ENCODE measurements around the gene MICAL2.

Gene MICAL2

DNA sequence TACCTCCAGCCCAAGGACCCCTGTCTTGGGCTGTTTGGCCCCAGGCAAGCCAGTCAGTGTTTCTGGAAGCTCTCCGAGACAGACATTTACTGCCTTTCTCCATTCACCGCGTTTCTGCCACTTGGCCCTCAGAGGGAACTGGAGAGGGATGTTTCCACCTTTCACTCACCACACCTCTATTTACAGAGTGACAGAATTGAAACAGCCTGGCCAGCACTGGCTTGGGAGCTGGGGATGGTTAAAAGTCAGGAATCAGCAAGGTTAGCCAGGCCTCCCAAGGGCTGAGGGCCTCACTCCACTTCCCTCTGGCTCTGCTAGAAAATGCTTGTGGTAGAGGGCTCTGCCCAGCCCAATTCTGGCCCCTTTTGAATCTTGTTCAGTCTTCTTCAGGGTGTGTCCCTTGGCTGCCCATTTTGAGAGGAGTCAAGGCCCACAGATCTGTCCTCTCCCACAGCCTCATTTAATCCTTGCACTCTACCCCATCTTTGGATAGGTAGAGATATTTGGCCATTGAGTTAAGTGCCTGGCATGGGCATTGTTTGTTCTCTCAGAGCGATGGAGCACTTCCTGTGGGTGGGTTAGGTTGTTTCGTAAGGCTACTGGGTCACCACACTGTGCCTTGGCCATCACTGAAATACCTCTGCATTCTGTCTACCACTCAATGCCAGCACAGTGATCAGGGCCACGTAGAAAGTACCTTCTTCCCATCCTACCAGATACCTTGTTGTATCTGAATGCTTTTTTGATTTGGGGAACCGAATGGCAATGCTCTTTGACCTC is 119.2 kb downstream of the MICAL2 start:
- DNase-seq (ENCODE audit: low read depth, low spot score): no peak

DNA sequence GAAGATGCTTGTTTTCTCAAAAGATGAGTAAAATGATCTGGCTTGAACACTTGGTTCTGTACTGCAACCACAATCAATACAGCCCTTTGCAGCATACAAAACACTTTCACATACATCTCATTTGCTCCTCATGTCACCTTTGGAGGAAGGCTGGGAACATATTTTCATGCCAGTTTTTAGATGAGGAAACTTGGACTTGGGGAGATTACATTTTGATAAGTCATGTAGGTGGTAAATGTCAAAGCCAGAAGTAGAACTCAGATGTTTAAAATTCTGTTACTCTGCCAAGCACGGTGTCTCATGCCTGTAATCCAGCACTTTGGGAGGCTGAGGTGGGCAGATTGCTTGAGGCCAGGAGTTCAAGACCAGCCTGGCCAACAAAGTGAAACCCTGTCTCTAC is 121.8 kb downstream of the MICAL2 start:
- no peak for DNase-seq (ENCODE audit: low read depth, low spot score)

DNA sequence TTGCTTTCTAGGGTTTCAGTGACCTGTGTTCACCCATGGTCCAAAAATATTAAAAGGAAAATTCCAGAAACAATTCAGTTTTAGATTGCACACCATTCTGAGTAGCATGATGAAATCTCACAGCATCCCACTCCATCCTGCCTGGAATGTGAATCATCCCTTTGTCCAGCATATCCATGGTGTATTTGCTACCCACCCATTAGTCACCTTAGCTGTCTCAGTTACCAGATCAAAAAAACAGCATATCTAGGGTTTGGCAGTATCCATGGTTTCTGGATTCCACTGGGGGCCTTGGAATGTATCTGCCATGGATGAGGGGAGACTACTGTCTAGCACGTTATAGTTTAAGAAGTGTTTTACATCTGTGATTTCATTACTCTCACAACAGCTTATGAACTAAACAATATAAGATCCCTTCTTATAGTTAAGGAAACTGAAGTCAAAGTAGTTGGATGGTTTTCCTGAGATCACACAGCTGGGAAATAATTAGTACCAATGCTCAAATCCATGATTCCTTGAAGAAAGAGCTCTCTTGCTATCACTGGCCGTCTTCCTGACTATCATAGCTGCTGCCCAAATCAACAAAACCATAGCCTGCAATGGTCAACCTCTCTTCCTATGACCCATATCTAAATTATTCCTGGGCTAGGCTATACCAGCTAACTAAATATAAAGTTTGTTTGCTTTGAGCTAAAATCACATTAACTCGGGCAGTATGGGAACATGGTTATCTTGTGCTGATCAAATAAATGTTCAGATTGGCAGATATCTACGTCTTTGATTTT is 122.6 kb downstream of the MICAL2 start:
- peak; percentile 85 for DNase-seq (ENCODE audit: low read depth, low spot score)

DNA sequence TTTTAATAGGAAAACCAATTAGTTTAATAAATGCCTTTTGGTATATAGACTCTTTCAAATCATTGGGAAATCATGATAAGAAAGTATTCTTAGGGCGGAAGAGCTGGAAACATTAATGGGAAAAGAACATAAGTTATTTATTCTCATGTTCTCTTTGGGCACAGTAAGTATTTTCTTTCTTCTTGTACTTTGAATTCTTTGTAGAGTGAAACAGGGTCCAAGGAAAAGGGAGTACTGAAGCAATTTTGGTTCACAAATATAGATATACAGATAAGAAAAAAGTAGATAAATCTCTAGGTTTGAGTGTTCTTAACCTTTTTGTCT is 123.2 kb downstream of the MICAL2 start:
- no peak for DNase-seq (ENCODE audit: low read depth, low spot score)

DNA sequence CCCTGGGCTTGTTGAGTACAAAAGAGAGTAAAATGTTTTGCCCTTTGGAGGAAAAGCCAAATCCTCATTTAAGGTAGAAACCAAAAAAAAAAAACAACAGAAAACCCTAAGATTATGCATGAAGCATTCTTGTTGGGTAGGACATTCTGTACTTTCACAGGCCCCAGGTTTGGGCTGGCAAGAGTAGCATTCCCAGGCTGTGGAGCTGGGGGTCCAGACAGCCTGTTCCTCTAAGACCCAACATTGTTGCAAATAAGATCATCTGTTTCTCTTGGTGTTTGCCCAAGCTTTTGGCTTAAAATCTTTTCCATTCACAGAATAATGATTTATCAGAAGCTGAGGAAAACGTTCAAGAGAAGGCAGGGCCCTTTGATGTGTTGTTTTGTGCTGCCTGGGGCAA is 123.8 kb downstream of the MICAL2 start:
- DNase-seq (ENCODE audit: low read depth, low spot score): peak; percentile 95

DNA sequence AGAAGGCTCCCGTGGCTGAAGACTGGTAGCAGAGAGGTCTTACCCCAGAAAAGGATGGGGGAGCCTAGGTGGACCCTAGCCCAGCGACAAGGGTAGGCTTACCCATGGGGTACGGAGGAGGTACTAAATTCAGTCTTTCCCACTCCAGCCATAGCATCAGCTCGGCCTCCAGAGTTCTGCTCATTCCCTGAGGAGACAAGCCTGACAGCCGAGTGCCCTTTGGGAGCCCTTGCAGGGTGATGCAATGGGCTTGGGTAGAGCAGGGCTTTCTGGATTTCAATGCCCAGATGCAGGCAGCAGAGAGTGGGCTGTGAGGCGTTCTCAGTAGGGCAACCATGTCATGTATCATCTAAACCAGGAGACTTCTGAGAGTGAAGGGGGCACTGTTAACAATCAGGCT is 124.7 kb downstream of the MICAL2 start:
- no peak for DNase-seq (ENCODE audit: low read depth, low spot score)

DNA sequence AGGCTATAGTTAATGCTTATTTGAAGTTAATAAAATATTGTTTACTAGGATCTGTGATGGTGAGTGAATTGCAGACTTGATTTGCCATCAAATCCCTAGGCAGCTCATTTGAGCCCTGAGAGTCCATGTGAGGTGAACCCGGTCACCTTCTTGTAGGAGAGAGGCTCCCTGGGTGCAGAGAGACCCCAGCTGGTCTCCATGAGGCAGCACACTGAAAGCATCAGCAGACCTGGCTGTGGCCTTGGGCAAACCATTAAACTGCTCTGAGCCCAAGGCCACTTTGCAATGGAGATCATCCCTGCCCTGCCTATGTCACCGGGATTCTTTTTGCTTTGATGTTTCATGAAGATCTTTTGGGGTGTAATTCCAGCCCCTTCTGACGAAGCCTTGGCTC is 125.2 kb downstream of the MICAL2 start:
- peak; percentile 30 for DNase-seq (ENCODE audit: low read depth, low spot score)

DNA sequence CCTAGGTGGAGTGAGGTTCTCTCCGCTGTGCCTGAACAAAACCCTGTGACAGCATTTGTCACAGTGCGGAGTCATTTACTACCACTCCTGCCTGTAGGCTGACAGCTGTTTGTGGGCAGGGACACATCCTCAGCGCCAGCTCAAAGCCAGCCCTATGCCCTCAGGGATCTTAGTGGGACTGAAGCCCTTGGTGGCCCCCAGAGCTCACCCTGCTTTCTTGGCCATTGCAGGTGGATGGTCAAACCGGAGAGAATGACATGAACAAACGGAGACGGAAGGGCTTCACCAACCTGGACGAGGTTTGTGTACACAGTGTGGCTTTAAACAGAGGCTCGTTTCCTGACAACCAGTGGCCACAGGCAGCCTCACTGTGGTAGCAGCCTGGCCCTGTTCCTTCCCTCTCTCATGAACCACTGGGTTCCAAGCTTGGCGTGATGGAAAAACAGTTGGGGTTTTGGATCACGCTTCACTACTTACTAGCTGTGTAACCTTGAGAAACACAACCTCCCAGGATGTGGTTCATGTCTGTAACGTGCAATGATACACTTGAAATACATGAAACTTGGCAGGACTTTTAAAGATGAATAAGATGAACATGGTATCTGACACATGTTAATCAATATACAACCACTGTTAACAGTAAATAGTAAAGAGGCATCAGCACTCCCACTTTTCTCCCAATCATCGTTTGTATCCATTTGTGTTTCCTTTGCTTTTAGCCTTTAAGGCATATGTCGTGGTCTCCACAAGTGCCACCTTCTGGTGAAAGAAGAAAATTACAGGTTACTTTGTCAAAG is 125.8 kb downstream of the MICAL2 start:
- DNase-seq (ENCODE audit: low read depth, low spot score): peak; percentile 87

DNA sequence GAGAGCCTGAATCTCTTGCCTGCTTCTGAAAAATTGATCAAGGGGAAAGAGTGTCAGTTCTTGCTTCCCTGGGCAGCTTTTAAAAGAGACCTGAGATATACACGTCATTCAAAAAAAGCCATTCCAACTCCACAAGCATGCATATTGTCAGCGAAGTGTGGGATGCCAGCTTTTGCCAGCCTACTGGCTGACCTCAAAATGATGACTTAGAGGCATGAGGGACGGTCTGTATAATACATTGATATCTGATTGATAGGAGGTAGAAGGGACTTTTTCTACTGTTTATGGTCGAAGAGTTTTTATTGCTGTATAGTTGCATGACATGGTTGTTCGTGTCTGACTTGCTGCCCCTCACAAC is 126.3 kb downstream of the MICAL2 start:
- no peak for DNase-seq (ENCODE audit: low read depth, low spot score)

DNA sequence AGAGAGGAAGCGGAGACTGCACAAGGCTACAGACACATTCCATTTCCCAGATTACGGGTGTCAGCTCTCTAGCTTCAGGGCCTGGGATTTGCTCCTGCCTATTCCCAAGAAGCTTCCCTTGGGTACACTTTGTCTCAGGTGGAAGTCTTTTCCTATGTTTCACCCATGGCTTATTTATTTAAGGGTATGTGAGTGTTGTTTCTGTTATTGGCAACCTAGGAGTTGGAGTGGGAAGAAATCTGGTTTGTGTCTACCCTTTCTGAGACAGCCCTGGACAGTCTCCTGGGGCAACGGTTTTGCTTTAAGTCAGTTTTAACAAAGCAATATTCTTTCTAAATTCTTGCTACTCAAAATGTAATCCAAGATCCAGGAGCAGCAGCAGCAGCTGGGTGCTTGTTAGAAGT is 127.0 kb downstream of the MICAL2 start:
- DNase-seq (ENCODE audit: low read depth, low spot score): no peak

DNA sequence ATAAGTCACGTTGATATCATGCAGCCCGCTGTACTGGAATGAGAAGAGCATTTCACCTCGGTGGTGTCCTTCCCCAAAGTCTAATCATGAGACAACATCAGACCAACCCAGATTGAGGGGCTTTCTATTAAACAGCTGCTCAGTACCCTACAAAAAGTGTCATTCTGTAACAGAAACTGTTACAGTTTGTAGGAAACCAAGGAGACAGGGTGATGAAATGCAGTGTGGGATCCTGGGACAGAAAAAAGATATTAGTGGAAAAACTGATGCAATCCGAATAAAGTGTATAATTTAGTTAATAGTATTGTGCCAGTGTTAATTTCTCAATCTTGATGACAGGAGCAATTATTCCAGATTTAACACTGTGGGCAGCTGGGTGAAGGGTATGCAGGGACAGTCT is 128.0 kb downstream of the MICAL2 start:
- DNase-seq (ENCODE audit: low read depth, low spot score): no peak

DNA sequence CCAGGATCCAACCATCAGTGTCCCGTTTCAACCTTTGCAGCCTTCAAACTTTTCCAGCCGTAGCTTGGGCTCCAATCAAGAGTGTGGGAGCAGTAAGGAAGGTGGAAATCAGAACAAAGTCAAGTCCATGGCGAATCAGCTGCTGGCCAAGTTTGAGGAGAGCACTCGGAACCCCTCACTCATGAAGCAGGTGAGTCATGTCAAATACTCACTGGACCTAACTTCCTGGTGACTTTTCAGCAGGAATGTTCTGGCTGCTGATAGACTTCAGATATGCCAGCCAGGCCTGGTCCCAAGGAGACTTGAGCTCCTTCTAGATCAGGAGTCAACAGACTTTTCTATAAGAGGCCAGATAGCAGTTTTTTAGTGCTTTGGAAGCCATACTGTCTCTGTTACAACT is 129.0 kb downstream of the MICAL2 start:
- peak; percentile 44 for DNase-seq (ENCODE audit: low read depth, low spot score)

DNA sequence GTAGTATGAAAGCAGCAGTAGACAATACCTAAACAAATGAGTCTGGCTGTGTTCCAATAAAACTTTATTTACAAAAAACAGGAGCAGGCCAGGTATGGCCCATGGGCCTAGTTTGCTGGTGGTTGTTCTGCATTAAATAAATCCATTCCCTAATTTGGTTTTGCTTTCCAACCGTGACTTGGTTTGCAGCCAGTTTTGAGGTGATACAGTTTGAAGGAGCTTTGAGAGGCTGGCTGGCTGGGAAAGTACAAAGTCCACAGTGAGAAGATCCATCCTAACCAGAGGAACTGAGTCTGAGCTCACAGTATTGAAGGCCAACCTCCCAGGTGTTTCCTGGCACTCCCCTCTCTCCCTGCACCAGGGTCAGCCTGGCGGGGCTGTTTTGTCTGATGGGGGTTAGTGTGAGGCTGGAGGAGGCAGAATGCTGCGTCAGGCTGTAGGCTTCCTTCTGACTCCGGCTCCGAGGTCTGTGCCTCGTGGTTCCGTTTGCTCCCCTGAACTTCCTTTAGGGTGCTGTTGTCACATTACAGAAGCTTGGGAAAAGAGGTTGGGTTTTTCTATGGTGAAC is 129.5 kb downstream of the MICAL2 start:
- DNase-seq (ENCODE audit: low read depth, low spot score): no peak

DNA sequence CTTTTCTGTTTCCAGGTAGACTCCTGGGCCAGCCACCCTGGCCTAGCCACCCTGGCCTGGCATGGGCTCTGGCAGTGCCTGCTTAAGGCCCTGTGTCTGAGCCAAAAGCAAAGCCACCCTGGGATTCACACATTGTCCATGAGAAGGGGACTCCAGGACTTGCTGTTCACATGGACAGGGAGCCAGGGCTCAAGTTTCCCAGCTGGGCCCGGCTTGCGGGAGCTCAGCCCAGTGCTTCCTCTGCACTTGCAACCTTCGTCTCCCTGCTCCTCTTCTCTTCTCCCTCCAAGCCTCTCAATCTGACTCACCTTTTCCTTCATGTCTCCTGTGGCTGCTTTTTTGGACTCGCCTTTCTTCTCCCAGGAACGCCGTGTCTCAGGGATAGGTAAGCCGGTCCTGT is 130.3 kb downstream of the MICAL2 start:
- DNase-seq (ENCODE audit: low read depth, low spot score): no peak

DNA sequence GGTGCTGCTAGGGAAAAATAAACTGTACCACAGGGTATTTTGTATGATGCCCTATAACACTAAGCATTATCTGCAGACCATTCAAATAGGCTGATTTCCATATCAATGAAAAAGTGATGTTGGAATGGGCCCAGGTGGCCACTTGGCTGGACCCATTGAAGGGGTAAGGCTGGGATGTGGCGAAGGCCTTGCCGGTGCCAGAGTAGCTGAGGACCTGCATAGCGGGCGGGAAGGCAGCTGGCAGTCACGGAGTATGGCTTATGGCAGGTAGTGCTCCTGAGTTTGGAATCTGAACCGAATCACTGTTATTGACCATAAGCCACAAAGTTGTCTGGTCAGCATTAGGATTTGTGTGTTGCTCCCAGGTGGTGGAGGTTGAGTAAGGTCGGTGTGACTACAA is 131.0 kb downstream of the MICAL2 start:
- no peak for DNase-seq (ENCODE audit: low read depth, low spot score)

DNA sequence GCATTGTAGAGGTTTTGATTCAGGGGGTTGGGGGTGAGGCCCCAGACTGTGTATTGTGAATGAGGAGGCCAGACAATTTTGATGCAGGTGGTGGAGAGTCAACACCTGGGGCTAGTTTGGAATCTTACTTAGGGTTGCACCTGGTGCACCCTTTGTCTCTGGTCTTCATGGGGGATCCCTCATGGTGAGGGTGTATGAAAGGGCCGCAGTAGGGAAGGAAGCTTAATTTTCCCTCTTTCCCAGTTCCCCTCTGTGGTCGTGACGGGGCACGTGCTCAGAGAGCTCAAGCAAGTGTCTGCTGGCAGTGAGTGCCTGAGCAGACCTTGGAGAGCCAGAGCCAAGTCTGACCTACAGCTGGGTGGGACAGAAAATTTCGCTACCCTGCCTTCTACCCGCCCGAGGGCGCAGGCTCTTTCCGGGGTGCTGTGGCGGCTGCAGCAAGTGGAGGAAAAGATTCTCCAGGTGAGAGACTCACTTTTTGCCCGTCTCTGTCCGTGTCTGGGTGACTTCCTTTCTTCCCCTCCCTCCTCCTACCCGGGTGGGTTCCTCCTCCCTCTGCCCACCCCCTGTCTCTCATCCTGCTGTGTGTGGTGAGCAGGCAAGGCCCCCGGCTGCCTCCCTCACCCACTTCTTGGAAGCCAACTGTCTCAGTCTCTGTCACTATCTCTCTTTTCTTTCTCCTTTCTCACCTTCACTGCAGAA is 131.7 kb downstream of the MICAL2 start:
- no peak for DNase-seq (ENCODE audit: low read depth, low spot score)

DNA sequence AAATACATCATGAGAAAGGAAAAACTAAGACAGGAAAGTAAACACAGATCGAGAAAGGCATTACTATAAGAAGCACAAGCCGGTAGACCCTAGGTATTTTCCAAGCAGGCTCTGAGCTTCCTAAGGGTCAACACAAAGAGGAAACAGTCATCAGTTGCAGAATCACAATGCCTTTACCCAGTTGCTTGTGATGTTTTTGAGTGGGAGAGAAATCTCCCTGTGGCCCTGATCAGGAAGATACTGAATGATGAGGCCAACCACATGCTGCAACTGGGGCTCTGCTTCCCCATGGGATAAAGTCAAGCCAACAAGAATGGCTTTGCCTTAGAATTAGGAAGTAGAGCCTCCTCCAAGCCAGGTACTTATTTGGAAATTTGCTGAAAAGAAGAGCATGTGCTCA is 132.6 kb downstream of the MICAL2 start:
- DNase-seq (ENCODE audit: low read depth, low spot score): no peak

DNA sequence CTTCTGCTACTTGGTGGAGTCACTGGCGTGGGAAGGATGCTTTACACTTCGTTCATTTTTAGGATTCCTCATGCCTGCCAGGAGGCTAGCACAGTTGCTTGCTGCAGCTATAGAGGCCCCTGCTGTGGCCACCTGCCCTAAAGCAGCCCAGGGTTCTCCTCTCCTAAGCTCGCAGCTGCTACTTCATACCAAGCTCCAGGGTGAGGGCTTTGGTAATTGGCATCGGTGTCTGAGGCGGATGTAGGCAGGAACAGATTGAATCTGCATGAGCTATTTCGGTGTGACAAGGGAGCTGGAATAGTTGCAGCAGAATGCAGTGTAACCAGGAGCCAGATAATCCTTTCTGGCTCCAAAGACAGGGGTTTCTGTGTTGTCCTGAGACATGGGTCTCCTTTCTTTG is 133.1 kb downstream of the MICAL2 start:
- no peak for DNase-seq (ENCODE audit: low read depth, low spot score)

DNA sequence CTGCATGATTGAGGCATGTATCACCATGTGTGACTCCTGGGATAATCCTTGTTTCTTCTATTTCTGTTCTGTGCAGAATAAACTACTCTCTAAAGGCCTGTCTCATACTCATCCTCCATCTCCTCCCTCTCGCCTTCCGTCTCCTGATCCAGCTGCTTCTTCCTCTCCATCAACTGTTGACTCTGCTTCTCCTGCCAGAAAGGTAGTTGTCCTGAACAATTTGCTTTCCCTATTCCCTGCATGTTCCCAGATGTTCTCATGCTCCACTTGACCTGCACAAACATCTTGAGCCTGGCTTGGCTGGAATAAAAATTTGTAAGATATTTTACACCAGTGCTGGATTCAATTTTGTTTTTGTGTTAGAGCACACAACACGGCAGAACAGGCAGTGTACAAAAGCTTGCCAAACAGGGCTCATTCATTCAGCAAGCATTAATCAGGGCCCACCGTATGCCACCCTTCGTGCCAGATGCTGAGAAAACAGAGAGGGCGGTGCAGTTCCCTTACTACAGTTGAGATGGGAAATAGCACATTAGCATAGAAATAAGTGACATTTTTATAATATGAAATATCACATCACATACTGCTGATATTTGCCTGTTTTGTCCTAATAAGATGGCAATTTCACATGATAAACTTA is 133.6 kb downstream of the MICAL2 start:
- no peak for DNase-seq (ENCODE audit: low read depth, low spot score)

DNA sequence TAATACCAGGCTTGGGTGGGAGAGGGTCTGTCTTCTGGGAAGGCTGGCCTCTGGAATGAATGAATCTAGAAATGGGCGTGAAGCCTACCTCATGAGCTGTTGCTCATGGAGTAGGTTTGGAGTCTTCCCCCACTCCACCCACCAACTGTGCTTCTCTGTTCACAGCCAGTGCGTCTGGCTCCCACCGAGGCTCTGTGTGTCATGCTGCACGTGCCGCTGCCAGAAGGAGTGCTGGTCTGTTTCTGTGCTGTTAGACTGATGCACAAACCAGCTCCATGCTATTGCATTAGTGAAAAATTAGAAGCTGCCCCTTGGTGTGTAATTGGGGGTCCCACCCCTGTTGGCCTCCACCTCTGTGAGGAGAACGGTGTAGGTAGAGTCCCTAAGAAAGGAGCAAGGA is 134.7 kb downstream of the MICAL2 start:
- DNase-seq (ENCODE audit: low read depth, low spot score): no peak

DNA sequence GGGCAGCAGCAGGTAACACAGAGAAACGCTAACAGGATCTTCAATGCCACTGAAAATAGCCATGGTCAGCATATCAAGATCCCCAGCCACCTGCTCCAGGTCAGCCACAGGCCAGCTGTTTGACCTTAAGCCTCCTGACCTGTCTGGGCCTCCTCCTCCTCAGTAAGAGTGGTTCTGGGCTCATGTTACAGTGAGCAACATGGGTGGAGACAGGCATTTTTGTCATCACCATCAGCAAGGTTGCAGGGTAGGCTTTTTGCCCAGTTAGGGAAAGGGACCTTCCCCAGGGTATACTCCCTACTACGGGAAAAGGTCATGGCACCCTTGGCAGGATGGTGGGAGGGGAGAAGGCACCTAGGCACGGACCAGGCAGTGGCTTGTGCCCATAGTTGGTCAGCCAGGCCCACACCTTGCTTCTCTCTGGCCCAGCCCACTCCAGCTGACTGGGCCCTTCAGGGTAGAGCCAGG is 135.2 kb downstream of the MICAL2 start:
- DNase-seq (ENCODE audit: low read depth, low spot score): no peak
